NCI-H128 (cell line): ENCODE data around the gene NUDT7.

ENCODE experiments used
- DNase-seq: peaks from one replicate; lab custom pipeline; 2025; ENCODE audit not compliant: unreplicated experiment; lab: John Stamatoyannopoulos, UW

Gene NUDT7

DNA sequence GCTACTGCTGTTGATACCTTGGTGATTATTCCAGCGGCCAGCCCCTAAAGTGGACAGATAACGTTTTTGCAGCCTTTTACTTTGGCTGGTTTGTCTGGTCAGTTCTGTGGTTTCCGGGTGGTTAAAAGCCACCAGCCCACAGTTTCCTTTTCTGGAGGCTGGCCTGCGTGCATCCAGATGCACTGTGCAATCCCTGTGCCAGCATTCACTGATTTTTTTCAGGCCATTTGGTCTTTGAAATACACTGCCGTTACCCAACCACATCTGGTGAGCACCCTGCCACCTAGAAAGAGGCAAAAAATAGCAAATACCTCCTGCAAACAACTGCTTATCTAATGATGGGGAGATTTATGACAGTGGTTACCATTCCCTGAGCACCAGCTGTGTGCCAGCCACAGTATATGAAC, 797 bp downstream of the NUDT7 start:
- DNase-seq: no peak

DNA sequence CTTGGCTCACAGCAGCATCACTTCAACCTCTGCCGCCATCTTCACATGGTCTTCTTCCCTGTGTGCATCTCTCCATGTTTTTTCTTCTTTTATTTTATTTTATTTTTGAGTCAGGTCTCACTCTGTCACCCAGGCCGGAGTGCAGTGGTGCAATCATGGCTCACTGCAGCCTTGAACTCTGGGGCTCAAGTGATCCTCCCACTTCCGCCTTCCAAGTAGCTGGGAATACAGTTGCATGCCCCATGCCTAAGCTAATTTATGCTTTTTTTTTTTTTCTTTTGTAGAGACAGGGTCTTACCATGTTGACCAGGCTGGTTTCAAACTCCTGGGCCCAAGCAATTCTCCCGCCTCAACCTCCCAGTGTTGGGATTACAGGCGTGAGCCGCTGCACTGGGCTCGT, 1.9 kb downstream of the NUDT7 start:
- no peak for DNase-seq

DNA sequence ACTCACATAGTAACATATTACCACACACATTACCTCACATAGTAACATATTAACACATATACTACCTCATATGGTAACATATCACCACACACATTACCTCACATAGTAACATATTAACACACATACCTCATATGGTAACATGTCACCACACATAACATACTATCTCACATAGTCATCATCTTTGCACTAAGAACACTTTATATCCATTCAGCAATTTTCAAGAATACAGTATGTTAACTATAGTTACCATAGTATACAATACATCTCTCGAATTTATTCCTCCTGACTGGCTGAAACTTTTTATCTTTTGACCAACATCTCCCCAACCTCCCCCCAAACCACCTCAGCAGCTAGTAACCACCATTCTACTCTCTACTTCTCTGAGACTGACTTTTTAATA, 7.6 kb downstream of the NUDT7 start:
- no peak for DNase-seq

DNA sequence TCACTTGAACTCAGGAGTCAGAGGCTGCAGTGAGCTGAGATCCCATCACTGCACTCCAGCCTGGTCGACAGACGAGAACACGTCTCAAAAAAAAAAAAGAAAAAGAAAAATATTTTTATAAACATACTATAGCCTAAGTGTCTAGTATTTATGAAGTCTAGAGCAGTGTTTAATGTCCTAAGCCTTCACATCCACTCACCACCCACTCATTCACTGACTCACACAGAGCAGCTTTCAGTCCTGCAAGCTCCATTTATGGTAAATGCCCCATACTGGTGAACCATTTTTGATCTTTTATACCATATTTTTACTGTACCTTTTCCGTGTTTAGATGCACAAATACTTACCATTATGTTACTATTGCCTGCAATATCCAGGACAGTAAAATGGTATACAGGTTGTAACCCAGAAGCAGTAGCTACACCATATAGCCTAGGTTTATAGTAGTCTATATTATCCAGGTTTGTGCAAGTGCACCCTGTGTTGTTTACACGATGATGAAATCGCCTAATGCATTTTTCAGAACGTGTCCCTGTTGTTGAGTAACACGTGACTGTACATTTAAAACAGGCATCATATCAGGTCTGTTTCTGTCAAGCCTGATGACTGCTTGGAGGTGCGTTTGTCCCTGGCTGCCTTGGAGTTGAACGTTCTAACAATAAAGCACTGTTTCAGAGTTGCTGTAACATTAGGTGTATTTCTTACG, 10.1 kb downstream of the NUDT7 start:
- DNase-seq: no peak

DNA sequence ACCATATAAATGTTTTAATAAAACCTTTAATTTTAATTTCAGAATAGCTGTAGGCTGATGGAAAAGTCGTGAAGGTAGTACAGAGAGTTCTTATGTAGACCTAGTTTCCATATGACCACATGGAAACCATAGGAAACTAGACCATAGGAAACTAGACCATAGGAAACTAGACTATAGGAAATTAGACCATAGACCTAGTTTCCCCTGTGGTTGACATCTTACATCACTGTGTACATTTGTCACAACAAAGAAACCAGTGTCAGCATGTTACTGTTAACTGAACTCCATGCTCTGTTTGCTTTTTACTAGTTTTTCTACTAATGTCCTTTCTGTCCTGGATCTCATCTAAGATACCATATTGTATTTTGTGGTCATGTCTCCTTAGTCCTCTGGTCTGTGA, 14.6 kb downstream of the NUDT7 start:
- no peak for DNase-seq

DNA sequence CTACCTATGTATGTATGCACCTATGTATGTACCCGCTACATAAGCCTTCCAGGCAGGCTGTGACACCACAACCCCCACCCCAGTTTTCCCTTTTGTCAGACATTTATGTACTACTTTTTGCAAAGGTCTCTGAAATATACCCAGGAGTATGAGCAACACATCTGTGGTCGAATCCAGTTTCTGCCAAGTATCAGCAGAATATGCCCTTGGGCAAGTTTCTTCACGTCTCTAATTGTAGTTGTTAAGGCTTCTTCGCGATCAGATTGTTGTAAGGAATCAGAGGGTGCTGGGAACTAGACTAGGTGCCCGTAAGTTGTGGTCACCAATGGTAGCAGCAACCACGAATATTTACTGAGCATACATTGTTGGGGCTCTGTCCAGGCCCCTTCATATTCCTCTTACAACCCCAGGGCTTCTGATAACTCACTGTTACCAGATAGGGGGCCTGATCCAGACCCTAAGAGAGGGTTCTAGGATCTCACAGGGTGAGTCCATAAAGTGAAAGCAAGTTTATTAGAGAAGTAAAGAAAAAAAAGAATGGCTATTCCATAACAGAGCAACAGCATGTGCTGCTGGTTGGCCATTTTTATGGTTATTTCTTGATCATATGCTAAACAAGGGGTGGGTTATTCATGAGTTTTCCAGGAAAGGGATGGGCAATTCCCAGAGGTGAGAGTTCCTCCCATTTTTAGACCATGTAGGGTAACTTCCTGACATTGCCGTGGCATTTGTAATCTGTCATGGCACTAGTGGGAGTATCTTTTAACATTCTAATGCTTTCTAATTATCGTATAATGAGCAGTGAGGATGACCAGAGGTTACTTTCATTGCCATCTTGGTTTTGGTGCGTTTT, 16.6 kb downstream of the NUDT7 start:
- DNase-seq: no peak

DNA sequence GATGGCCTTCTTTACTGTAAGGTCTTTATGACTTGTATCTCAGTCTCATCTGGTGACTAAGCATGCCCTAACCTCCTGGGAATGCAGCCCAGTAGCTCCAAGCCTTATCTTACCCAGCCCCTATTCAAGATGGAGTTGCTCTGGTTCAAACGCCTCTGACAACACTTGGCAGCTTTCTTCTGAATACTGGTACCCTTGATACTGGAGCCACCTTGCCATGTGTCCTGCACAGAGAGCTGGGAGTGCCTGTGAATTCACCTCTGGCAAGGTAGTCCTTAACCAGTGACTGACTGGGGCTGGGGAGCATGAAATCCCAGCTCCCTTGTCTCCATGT, 17.2 kb downstream of the NUDT7 start:
- no peak for DNase-seq

DNA sequence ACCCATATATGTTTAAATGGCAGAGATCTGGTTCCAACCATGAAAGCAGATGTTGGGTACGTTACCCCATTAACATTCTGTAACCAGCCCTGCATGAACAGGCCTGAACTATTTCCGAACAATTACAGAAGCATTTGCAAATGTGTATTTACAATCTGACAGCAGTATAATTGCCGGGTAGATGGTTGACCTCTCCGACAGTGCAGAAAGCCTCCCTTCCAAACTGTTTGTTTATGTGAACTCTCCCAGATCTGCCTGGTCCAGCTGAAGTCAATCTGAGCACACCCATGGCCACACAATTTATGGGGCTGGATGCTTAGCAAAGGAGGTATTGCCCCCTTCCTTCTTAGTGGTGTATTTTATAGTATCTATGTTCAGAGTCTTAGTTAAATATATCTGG, 21.8 kb downstream of the NUDT7 start:
- DNase-seq: no peak

DNA sequence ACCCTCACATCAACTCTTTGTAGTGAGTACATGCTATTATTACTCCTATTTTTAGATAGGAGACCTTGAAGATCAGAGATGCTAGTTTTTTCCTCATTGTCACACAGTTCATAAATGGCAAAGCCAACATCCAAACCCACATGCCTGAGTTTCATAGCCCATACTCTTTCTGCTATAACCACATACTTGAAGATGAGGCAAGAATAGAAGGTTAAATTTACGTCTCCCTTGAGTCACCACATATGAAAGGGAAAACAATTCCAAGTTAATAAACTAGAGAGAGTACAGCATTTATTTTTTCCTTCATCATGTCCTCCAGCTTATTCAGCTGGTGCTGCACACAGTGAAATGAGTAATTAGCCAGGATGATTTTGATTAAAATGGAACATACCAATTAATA, 23.7 kb downstream of the NUDT7 start:
- DNase-seq: no peak

DNA sequence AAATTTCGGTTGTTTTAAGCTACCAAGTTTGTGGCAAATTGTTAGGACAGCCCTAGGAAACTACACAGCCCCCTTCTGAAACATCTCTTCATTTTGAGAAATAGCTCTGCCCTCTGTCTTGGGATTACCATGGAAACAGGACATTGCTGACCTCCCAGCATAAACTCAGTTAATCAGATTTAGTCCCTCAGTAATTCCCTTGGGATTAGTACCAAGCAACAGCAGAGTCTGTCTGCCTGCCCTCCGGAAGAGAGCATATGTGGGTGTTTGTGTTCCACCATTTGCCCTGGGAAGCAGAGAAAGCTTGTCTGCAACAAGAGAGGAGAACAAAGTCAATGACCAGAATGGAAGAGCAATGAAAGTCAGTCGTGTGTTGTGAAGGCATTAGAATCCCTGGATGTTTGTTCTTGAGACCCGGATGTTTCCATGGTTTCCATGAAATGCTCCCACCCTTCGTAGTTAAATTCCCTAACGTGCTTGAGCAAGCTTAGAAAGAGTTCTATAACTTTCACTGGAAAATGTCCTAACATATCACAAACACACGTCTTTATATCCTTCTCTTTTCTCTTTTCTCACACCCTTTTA, 26.2 kb downstream of the NUDT7 start:
- DNase-seq: no peak

DNA sequence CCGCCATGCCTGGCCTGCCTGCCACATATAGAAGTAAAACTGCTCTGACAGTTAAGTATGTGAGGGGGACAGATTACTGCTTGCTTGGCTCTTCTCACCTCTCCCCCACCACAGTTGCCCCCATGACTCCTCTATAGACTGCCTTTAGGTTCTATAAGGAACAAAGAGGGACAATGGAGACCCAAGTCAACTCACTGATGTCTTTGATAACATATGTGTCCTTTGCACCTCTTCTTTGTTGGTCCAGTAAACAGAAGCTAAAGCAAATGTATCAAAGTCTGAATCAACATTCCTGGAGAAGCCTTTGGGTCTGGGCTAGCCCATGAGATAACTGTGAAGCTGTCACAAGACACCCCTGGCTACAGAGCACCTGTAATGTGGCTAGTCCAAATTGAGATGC, 27.1 kb downstream of the NUDT7 start:
- DNase-seq: no peak

DNA sequence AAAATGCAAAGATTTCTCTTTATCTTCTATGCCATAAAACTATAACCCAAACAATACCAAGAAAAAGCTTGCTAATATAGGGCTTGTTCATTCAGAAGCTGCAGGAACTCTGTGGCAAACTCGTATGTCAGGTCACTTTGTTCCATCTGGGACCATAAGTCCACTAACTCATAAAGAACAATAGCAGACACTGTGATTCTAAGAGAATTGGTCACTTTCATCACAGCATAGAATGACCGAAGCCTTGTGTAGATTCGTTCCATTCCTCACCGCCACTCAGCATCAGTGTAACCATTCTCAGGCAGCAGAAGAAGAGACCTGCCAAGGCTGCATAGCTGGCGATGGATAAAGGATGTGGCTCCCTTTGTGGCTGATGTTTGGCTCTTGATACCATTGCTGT, 35.7 kb downstream of the NUDT7 start:
- no peak for DNase-seq

DNA sequence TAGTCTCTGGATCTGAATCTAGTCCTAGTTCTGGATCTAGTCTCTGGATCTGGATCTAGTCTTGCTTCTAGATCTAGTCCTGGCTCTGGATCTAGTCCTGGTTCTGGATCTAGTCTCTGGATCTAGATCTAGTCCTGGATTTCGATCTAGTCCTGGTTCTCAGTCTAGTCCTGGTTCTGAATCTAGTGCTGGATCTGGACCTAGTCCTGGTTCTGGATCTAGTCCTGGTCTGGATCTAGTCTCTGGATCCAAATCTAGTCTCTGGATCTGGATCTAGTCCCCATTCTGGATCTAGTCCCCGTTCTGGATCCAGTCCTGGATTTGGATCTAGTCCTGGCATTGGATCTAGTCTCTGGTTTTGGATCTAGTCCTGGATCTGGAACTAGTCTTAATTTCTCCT, 36.2 kb downstream of the NUDT7 start:
- DNase-seq: no peak

DNA sequence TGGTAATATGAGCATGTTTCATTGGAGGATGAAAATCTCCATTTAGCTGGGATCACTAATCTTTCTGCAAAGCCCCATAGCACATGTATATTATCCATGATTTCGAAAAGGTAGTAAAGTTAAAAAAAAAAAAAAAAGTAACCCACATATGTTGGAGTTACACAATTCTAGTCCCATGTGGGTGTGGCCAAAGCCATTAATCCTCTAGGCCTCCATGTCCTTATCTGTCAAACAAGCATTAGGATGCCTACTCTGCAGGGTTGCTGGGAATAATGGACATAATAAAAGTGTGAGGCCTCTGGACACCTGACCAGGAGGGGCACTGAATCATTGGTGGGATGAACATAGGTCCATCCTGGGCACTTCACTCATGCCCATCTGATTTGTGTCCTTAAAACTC, 36.9 kb downstream of the NUDT7 start:
- DNase-seq: no peak

DNA sequence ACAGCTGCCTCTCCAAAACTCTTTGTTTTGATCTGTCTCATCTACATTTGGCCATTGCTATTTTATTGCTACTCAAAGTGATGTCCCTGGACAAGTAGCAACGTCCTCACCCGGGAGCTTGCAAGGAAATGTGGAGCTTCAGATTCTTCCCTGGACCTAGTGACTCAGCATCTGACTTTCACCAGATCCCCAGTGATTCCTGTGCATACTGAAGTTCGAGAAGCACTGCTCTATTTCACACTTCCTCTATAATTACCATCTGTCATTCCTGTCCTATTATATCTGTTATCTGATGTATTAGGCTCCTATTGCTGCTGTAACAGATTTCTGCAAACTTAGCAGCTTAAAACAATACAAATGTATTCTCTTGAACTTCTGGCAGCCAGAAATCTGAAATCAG, 37.5 kb downstream of the NUDT7 start:
- DNase-seq: no peak

DNA sequence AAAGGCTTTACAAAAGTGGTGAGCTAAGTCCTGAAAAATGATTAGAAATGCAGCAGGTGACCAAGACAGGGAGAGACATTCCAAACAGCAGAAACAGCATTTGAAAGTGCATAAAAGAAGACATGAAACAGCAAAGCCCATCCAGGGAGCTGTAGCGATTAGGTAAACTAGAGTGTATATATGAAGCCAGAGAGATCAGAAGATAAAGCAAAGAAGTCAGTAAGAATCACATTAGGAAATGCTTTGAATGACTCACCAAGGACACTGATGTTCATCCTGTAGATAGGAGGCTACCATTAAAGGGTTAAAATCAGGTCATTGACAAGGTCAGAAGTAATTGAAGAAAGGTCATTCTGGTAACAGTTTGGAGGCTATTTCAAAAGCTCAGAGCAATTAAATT, 38.5 kb downstream of the NUDT7 start:
- DNase-seq: no peak

DNA sequence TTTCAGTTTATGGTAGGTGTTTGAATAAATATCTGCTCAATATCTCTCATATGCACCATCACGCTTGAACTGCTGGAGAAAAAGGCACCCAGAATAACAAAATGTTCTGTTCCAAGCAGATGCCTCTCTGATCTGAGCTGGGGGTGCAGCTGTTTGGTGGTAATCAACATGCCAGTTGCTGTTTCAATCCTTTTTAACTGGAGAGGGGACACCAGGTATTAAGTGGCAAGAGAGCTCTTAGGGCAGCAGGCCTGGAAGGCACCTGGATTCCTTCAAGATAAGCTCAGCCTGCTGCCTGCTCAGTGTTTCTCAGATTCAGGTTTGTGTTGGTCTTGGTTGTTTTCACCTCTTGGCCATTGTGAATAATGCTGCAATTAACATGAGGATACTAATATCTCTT, 38.9 kb downstream of the NUDT7 start:
- no peak for DNase-seq

DNA sequence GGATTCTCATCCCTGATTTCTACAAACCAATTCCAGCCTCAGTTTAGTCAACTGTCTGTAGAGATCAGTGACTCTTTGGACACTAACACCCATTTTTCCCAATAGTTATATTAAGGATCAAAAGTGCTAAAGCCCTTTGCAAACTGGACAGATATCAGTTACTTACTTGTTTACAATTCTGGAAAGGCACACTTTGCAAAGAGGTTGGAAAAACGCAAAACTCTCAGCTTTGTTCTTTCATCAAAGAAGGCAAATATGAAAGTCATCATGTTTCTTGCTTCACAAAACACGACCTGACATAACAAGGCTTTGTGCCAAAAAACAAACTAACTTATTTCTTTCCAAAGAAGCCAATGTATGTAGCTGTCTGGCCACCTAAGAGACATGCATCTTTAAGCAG, 39.9 kb downstream of the NUDT7 start:
- DNase-seq: no peak

DNA sequence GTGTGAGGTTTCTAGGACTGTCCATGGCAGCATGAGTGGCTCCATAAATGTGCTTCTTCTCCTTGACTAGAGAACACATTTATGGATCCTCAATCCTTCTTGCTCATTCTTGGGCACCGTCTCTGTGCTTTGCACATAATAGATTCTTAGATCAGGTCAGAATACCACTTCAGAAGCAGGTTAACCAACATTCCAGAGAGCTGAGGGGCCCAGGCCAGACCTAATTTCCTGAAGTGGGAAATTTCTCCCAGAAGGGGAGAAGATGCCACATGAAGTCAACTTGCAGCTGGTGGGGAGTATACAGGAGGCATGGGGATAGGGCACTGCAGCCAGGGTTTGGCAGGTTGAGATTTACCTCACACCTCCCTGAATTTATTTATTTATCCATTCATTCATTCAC, 41.7 kb downstream of the NUDT7 start:
- no peak for DNase-seq

DNA sequence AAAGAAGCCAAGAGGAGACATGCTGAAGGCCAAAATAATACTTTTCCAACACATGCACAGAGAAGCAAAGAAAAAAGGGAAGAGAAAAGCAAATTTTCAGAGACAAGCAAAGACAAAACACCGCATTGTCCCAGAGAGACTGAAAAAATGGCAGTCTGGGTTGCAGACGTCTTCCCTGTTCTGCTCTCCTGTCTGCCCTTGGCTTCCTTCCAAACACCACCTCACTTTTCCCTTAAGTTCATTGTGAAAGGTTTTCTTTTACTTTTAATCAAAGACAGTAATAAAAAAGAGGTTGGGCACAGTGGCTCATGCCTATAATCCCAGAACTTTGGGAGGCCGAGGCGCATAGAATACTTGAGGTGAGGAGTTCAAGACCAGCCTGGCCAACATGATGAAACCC, 44.9 kb downstream of the NUDT7 start:
- no peak for DNase-seq

DNA sequence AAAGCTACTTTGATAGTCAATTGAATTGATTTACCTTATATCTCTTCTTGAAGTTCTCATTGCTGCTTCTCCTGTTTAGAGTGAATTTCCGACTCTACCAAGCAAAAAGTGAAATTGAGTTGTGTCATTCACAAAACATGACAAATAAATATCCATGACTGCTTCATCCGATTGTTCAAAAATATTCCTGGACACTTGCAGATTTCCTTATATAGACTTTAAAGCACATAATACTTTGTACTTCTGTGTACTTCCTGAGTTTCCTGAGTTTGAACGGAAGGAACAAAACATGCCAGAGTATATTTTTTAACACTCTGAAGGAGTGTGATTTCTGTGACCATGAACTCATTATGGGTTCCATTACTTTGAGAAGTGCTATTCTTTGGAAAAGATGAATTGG, 45.5 kb downstream of the NUDT7 start:
- no peak for DNase-seq
